SK-N-SH (cell line): ENCODE results near the gene ZNF91.

ENCODE experiments used
- CHD2 ChIP-seq: fragments of 150-350 bp; IDR thresholded peaks from 2 replicates; pipeline ENCODE4 v1.6.1; 2018; ENCODE audit warnings: low read length; ENCODE audit not compliant: partially characterized antibody
- EP300 ChIP-seq, 2 experiments: IDR thresholded peaks; 2 replicates each; pipeline versions ENCODE4 v1.4.0 to v1.6.1; 2012; ENCODE audit warnings: borderline replicate concordance in 1 of 2, low read depth in 1 of 2, low read length in 1 of 2
- GABPA ChIP-seq: IDR thresholded peaks from 2 replicates; pipeline ENCODE4 v1.4.0; 2012; ENCODE audit warnings: low read depth, mild to moderate bottlenecking
- NFIC ChIP-seq: IDR thresholded peaks from 2 replicates; pipeline ENCODE4 v1.4.0; 2012; ENCODE audit warnings: borderline replicate concordance
- POLR2AphosphoS5 ChIP-seq: IDR thresholded peaks from 2 replicates; pipeline ENCODE4 v1.6.1; 2012; ENCODE audit warnings: low read depth, low read length
- RAD21 ChIP-seq: IDR thresholded peaks from 2 replicates; pipeline ENCODE4 v1.6.1; 2012; ENCODE audit warnings: mild to moderate bottlenecking, low read length
- SMC3 ChIP-seq: IDR thresholded peaks from 2 replicates; pipeline ENCODE4 v1.6.1; 2012; ENCODE audit warnings: low read depth, low read length, improper control_type of control experiment
- TAF1 ChIP-seq: IDR thresholded peaks from 2 replicates; pipeline ENCODE4 v1.6.1; 2012; ENCODE audit warnings: low read depth, mild to moderate bottlenecking, low read length, moderate library complexity, borderline replicate concordance
- TEAD4 ChIP-seq: IDR thresholded peaks from 2 replicates; pipeline ENCODE4 v1.4.0; 2012; ENCODE audit warnings: mild to moderate bottlenecking, borderline replicate concordance; ENCODE audit not compliant: insufficient read depth
- TF ChIP-seq, protein P1 (sequence below): fragments of 200-600 bp; sonication (generic); IDR thresholded peaks from 2 replicates; pipeline ENCODE4 v1.6.1; 2017; ENCODE audit warnings: antibody characterized with exemption, mild to moderate bottlenecking, moderate library complexity
- TF ChIP-seq, protein P2 (sequence below): fragments of 150-350 bp; IDR thresholded peaks from 2 replicates; pipeline ENCODE4 v1.6.1; 2017; ENCODE audit warnings: antibody characterized with exemption, low read length, low read depth, borderline replicate concordance
- TF ChIP-seq, protein P3 (sequence below): IDR thresholded peaks from 2 replicates; pipeline ENCODE4 v1.4.0; 2012; ENCODE audit warnings: low read depth

DNA sequence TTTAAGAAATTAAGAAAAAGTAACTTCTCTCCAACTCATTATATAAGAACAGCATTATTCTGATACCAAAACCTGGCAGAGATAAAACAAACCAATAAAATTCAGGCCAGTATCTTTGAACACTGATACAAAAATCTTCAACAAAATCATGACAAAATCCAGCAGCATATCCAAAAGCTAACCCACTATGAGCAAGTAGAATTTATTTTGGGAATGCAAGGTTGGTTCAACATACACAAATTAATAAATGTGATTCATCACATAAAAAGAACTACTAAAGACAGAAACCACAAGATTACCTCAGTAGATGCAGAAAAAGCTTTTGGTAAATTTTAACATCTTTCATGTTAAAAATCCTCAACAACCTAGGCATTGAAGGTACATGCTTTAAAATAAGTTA, 12.3 kb downstream of the ZNF91 start:
- TF ChIP-seq, protein P1, sequence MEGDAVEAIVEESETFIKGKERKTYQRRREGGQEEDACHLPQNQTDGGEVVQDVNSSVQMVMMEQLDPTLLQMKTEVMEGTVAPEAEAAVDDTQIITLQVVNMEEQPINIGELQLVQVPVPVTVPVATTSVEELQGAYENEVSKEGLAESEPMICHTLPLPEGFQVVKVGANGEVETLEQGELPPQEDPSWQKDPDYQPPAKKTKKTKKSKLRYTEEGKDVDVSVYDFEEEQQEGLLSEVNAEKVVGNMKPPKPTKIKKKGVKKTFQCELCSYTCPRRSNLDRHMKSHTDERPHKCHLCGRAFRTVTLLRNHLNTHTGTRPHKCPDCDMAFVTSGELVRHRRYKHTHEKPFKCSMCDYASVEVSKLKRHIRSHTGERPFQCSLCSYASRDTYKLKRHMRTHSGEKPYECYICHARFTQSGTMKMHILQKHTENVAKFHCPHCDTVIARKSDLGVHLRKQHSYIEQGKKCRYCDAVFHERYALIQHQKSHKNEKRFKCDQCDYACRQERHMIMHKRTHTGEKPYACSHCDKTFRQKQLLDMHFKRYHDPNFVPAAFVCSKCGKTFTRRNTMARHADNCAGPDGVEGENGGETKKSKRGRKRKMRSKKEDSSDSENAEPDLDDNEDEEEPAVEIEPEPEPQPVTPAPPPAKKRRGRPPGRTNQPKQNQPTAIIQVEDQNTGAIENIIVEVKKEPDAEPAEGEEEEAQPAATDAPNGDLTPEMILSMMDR = no peak
- TF ChIP-seq NFIC (no peak), RAD21 (no peak), CHD2 (no peak), POLR2AphosphoS5 (no peak), EP300 (IDR thresholded peaks at IDR 0.05; ENCODE audit: borderline replicate concordance in 1 of 2, low read depth in 1 of 2, low read length in 1 of 2) (no peak), SMC3 (no peak), TEAD4 (no peak), TAF1 (no peak), GABPA (no peak)
- TF ChIP-seq, protein P2, sequence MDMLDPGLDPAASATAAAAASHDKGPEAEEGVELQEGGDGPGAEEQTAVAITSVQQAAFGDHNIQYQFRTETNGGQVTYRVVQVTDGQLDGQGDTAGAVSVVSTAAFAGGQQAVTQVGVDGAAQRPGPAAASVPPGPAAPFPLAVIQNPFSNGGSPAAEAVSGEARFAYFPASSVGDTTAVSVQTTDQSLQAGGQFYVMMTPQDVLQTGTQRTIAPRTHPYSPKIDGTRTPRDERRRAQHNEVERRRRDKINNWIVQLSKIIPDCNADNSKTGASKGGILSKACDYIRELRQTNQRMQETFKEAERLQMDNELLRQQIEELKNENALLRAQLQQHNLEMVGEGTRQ = no peak
- TF ChIP-seq, protein P3, sequence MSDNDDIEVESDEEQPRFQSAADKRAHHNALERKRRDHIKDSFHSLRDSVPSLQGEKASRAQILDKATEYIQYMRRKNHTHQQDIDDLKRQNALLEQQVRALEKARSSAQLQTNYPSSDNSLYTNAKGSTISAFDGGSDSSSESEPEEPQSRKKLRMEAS = no peak
